CD4-positive, alpha-beta T cell (primary cell): ENCODE measurements around the gene SLC6A4. TPM values are rescaled to one million over a fixed set of nuclear protein-coding genes. Genes with fewer than 3 reads are reported as not detected.

ENCODE experiments used
- ATAC-seq: fragments of 200-7000 bp; cut with Tn5 transposase; one replicate; pipeline ENCODE4 v1.10.0; 2022; ENCODE audit warnings: mild to moderate bottlenecking; ENCODE audit not compliant: poor library complexity
- CTCF ChIA-PET: fragments of 350-600 bp; sonication (Branson Sonifier 250); formaldehyde crosslinking; loops from one replicate; lab custom pipeline; 2021; ENCODE audit warnings: antibody characterized with exemption, inconsistent platforms; lab: Charles Lee
- POLR2A ChIA-PET: fragments of 350-600 bp; sonication (Branson Sonifier 250); formaldehyde crosslinking; loops from one replicate; lab custom pipeline; 2021; ENCODE audit warnings: antibody characterized with exemption, inconsistent platforms; lab: Charles Lee
- DNase-seq, 14 experiments: peaks; one replicate each; pipeline ENCODE4 v3.0.0-alpha.2; 2013 to 2020; ENCODE audit warnings: mixed read lengths in 2 of 14
- H3K27ac ChIP-seq, 2 donors: one replicate each; pipeline versions ENCODE4 v1.5.1 to v1.7.0; 2013; ENCODE audit warnings: low read length in 2 of 2, low read depth in 1 of 2, mild to moderate bottlenecking in 1 of 2
- H3K27me3 ChIP-seq, 2 experiments: 1 replicate in 1 of 2; 2 replicates in 1 of 2; pipeline versions ENCODE4 v1.6.1 to v1.7.0; 2013; ENCODE audit warnings: low read length in 2 of 2, control low read depth in 1 of 2, mild to moderate bottlenecking in 1 of 2, moderate library complexity in 1 of 2; ENCODE audit not compliant: insufficient read depth in 2 of 2, control insufficient read depth in 1 of 2
- H3K36me3 ChIP-seq: one replicate; pipeline ENCODE4 v1.6.1; 2013; ENCODE audit warnings: low read length, control low read depth; ENCODE audit not compliant: insufficient read depth
- H3K4me1 ChIP-seq: one replicate; pipeline ENCODE4 v1.6.1; 2013; ENCODE audit warnings: low read length, control low read depth; ENCODE audit not compliant: insufficient read depth
- H3K4me3 ChIP-seq: one replicate; pipeline ENCODE4 v1.5.1; 2013; ENCODE audit warnings: mild to moderate bottlenecking, low read length, moderate library complexity
- H3K9me3 ChIP-seq, 2 experiments: 1 replicate in 1 of 2; 2 replicates in 1 of 2; pipeline versions ENCODE4 v1.6.1 to v1.7.0; 2013; ENCODE audit warnings: low read length in 2 of 2, mild to moderate bottlenecking in 2 of 2, control low read depth in 1 of 2, moderate library complexity in 1 of 2; ENCODE audit not compliant: control insufficient read depth in 1 of 2, insufficient read depth in 1 of 2
- H3K27ac Mint-ChIP-seq: one replicate; pipeline ENCODE4 v1.8.0; 2020; ENCODE audit warnings: mixed read lengths
- H3K27me3 Mint-ChIP-seq: one replicate; pipeline ENCODE4 v1.8.0; 2021; ENCODE audit warnings: mixed read lengths
- H3K36me3 Mint-ChIP-seq: one replicate; pipeline ENCODE4 v1.8.0; 2021; ENCODE audit warnings: low read depth, mixed read lengths
- H3K4me1 Mint-ChIP-seq: one replicate; pipeline ENCODE4 v1.8.0; 2021; ENCODE audit warnings: low read depth, mixed read lengths
- H3K4me3 Mint-ChIP-seq: one replicate; pipeline ENCODE4 v1.8.0; 2020; ENCODE audit warnings: mild to moderate bottlenecking, mixed read lengths
- H3K9me3 Mint-ChIP-seq: one replicate; pipeline ENCODE4 v1.8.0; 2020; ENCODE audit warnings: mixed read lengths
- CTCF ChIP-seq: fragments of 200-600 bp; IDR thresholded peaks from one replicate; pipeline ENCODE4 v1.8.0; 2022; ENCODE audit warnings: antibody characterized with exemption, mild to moderate bottlenecking
- intact Hi-C, 2 experiments: fragments of 100-400 bp; cut with DNase I in 1 of 2; cut with micrococcal nuclease in 1 of 2; formaldehyde crosslinking; loops; one replicate each; pipeline versions ENCODE4 v1.15.1 to v1.9.0; 2023 to 2025; cut with DNase I, micrococcal nuclease
- total RNA-seq, 174 experiments: library from RNA in 2 of 174; stranded (reverse) in 2 of 174; gene quantifications; one replicate each; pipeline ENCODE4 v1.2.3 and lab custom pipeline; 2021 to 2026

The SLC6A4 gene
- total RNA-seq, 2 experiments from 2014 or later, result not detected

- CTCF ChIA-PET, result no interaction called here
- H3K4me1 ChIP-seq, result no peaks in the 10 kb centered on the region
- intact Hi-C loops, result no loop called here
- H3K36me3 Mint-ChIP-seq, result peaks cover 76% of the 10 kb centered on the region
- H3K9me3 Mint-ChIP-seq, result no peaks in the 10 kb centered on the region
- H3K27ac Mint-ChIP-seq, result no peak overlapping the region
- no peak overlapping the region for H3K27ac ChIP-seq
- TF ChIP-seq CTCF, result no peak
- H3K4me3 ChIP-seq, result no peak overlapping the region
- no peaks in the 10 kb centered on the region for H3K27me3 Mint-ChIP-seq
- peaks cover 65% of the 10 kb centered on the region for H3K36me3 ChIP-seq
- no peaks in the 10 kb centered on the region for H3K27me3 ChIP-seq
- no peaks in the 10 kb centered on the region for H3K4me1 Mint-ChIP-seq
- ATAC-seq, result no peak
- POLR2A ChIA-PET, result no interaction called here
- DNase-seq, result no peak
- H3K9me3 ChIP-seq, result no peaks in the 10 kb centered on the region
- no peak overlapping the region for H3K4me3 Mint-ChIP-seq
Observed at GRCh38 chr17:30251931-30252330, 16.4 kb upstream of the SLC6A4 start.

GRCh38 chr17:30249460-30249859 is 14.0 kb upstream of the SLC6A4 start:
- TF ChIP-seq CTCF, result no peak
- Mint-ChIP-seq H3K27ac (no peak overlapping the region), H3K27me3 (no peaks in the 10 kb centered on the region), H3K4me3 (no peak overlapping the region), H3K4me1 (no peaks in the 10 kb centered on the region), H3K36me3 (peaks cover 61% of the 10 kb centered on the region), H3K9me3 (no peaks in the 10 kb centered on the region)
- ATAC-seq, result no peak
- Histone ChIP-seq H3K4me3 (no peak overlapping the region), H3K27ac (no peak overlapping the region), H3K9me3 (no peaks in the 10 kb centered on the region), H3K36me3 (peaks cover 52% of the 10 kb centered on the region), H3K4me1 (no peaks in the 10 kb centered on the region), H3K27me3 (no peaks in the 10 kb centered on the region)
- intact Hi-C loops, result no loop called here
- CTCF ChIA-PET, result no interaction called here
- POLR2A ChIA-PET, result no interaction called here
- DNase-seq, result no peak

- no peak for TF ChIP-seq CTCF
- DNase-seq (no peak), ATAC-seq (no peak)
- H3K4me3 ChIP-seq, result no peak overlapping the region
- Mint-ChIP-seq H3K27me3 (no peaks in the 10 kb centered on the region), H3K4me1 (no peaks in the 10 kb centered on the region), H3K27ac (no peak overlapping the region), H3K36me3 (peaks cover 56% of the 10 kb centered on the region), H3K9me3 (no peaks in the 10 kb centered on the region), H3K4me3 (no peak overlapping the region)
- H3K36me3 ChIP-seq, result peaks cover 52% of the 10 kb centered on the region
- POLR2A ChIA-PET, result no interaction called here
- H3K27me3 ChIP-seq, result no peaks in the 10 kb centered on the region
- intact Hi-C loops, result no loop called here
- no peak overlapping the region for H3K27ac ChIP-seq
- H3K4me1 ChIP-seq, result no peaks in the 10 kb centered on the region
- no peaks in the 10 kb centered on the region for H3K9me3 ChIP-seq
- CTCF ChIA-PET, result no interaction called here
Observed at GRCh38 chr17:30248786-30249185, 13.3 kb upstream of the SLC6A4 start.
